GM18502 (cell line): ENCODE results near the gene NOL9.
A peak's percentile ranks its signal among the peaks of the same experiment; 100 is the strongest.
"Not testable (repeated sequence)": the region's sequence is repeated elsewhere in the genome, so short reads cannot be mapped to it uniquely, and the experiment has no call there.

Experiments
- ATAC-seq: cut with Tn5 transposase; IDR thresholded peaks from one replicate; pipeline ENCODE4 v1.9.1; 2021; ENCODE audit warnings: mild to moderate bottlenecking; ENCODE audit not compliant: unreplicated experiment, poor library complexity

Gene NOL9

GRCh38 chr1:6554031-6554906 is at the start of gene NOL9:
Gene NOL9, minus strand, starts transcription at chr1:6554513. Its CDS starts 11 bp downstream, at chr1:6554502.
- peak; percentile 91 for ATAC-seq

GRCh38 chr1:6603238-6603914 is 49.1 kb upstream of the NOL9 start:
- peak; percentile 31 for ATAC-seq

GRCh38 chr1:6602669-6603237 is 48.4 kb upstream of the NOL9 start, which contains the start of gene KLHL21:
Gene KLHL21, minus strand, starts transcription at chr1:6602869. Its CDS starts 52 bp downstream, at chr1:6602817.
- ATAC-seq, result peak; percentile 60

- ATAC-seq, result peak; percentile 5
Measured at GRCh38 chr1:6601923-6602668, 47.8 kb upstream of the NOL9 start.

GRCh38 chr1:6601049-6601922 is 47.0 kb upstream of the NOL9 start:
- no peak for ATAC-seq

- ATAC-seq, result no peak
Measured at GRCh38 chr1:6600410-6601048, 46.2 kb upstream of the NOL9 start.

GRCh38 chr1:6599991-6600390 is 45.7 kb upstream of the NOL9 start:
- ATAC-seq, result not testable (repeated sequence)

GRCh38 chr1:6599141-6599975 is 45.0 kb upstream of the NOL9 start:
- no peak for ATAC-seq

GRCh38 chr1:6597777-6598131 is 43.4 kb upstream of the NOL9 start:
- no peak for ATAC-seq

GRCh38 chr1:6596886-6597776 is 42.8 kb upstream of the NOL9 start:
- no peak for ATAC-seq

- ATAC-seq, result no peak
Measured at GRCh38 chr1:6596351-6596750, 42.0 kb upstream of the NOL9 start.

- ATAC-seq, result no peak
Measured at GRCh38 chr1:6594977-6595740, 40.8 kb upstream of the NOL9 start.

GRCh38 chr1:6593810-6594209 is 39.5 kb upstream of the NOL9 start:
- no peak for ATAC-seq

- ATAC-seq, result no peak
Measured at GRCh38 chr1:6592865-6593593, 38.7 kb upstream of the NOL9 start.

- no peak for ATAC-seq
Measured at GRCh38 chr1:6592441-6592840, 38.1 kb upstream of the NOL9 start.

- no peak for ATAC-seq
Measured at GRCh38 chr1:6591644-6592043, 37.3 kb upstream of the NOL9 start.
